ENCODE measurements around the gene PITPNC1.

- TF ChIP-seq YY1 (IDR thresholded peaks at IDR 0.05; ENCODE audit: insufficient read depth, insufficient read length) (no peak), ZNF274 (IDR thresholded peaks at IDR 0.05; ENCODE audit: low read depth, low read length) (no peak)
These were observed 7.4 kb upstream of the PITPNC1 start for GRCh38 chr17:67369676-67370075.
